HL-60/S4 treated with retinoic acid at 250 ng/mL for 4 days and 3 days (cell line): ENCODE data around the gene SPINT2.

Experiments used
- in situ Hi-C: fragments of 300-500 bp; cut with MboI; formaldehyde crosslinking; loops from 2 replicates; pipeline ENCODE4 v1.7.0; 2022; ENCODE audit warnings: low sequenced_read_pairs

Gene SPINT2

GRCh38 chr19:38291855-38292254 is 27.5 kb downstream of the SPINT2 start:
- in situ Hi-C loops = no loop called here

DNA sequence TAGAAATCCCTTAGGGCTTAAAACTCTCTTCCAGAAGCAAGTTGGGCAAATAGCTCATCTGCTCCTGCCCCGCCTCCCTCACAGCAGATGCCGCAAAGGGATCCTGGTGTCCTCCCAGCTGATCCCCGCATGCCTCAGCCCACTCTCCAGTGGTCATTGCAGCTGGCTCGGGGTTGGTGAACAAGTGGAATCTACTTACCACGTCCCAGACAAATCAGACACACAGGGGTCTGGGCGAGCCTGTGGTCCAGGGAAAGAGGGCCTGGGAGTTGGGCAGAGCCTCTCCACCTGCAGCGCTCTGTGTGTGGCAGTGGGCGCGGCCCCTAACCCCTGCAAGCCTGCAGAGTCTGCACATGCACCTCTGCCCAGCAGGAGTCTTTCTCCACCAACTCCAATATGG is 28.9 kb downstream of the SPINT2 start:
- in situ Hi-C loops = no loop called here

DNA sequence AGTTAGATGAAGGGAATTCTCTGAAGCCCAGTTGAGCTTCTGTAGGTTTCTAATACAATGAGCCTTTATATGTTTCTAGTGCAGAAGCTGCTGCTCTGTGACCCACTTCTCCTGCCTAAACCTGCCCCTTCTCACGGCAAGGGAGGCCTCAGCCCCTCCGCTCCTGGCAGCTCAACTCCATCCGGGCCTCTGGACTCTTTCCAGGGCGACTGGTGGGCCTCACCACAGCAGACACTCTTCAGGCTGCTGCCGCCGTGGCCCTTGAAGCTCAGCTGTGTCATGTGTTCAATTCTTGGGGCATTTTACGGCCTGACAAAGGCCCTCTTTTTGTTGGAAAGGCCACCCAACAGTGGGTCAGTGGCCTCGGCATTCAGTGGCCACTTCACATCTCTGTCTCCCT is 29.7 kb downstream of the SPINT2 start:
- in situ Hi-C loops = no loop called here

DNA sequence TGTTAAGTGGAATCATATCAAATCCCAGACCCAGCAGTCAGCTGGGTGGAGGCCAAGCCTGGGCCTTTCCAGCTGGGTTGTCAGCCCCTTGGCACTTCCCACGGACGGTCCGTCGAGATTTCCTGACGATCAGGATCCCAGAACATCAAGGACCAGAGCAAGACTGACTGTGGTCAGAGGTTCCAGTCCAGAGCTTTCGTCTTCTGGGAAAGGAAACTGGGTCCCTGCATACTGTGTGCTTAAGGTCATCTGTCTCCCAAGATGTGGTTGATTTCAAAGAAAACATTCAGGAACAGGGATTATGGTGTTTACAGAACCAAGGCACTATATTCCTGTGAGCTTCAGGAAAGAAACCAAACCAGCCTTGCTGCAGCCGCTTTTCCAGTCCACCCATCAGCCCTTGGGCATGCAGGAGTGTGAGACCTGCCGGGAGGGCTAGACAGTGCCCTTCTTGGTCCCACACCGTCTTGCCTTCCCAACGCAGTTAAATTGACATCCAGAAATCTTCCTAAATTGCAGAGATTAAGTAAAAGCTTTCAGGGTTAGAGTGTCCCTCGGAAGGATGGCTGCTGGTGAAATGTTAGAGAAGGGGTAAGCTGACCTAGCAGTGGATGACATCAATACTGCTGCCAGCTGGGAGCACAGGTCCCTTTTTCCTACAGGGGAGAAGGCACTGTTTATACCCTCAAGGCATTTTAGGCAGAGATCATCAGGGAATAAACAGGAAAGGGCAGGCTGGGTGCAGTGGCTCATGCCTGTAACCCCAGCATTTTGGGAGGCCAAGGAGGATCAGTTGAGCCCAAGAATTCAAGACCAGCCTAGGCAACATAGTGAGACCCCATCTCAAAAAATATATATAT is 34.7 kb downstream of the SPINT2 start:
- in situ Hi-C loops = no loop called here

GRCh38 chr19:38303517-38304351 is 39.4 kb downstream of the SPINT2 start, which contains the start of gene C19orf33:
Gene C19orf33, plus strand, starts transcription at chr19:38304251. Its CDS starts 11 bp downstream, at chr19:38304262.
- in situ Hi-C loops = no loop called here

DNA sequence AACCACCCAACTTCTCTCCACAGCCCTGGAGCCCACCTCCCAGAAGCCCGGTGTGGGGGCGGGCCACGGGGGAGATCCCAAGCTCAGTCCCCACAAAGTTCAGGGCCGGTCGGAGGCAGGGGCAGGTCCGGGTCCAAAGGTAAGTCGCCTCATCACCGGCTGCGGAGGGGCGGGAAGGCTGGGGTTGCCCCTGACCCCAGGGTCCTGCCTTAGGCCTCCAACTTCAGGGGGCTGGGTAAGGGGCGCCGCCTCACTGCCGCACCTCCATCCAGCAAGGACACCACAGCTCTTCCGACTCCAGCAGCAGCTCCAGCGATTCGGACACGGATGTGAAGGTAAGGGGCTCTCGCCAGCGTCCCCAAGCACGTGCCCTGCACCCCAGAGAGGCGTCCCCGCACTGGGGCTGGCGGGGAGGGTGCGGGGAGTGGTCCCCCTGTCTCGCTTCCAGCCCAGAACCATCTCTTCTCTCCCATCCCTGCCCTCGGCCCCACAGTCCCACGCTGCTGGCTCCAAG is 40.0 kb downstream of the SPINT2 start:
- in situ Hi-C loops = no loop called here

DNA sequence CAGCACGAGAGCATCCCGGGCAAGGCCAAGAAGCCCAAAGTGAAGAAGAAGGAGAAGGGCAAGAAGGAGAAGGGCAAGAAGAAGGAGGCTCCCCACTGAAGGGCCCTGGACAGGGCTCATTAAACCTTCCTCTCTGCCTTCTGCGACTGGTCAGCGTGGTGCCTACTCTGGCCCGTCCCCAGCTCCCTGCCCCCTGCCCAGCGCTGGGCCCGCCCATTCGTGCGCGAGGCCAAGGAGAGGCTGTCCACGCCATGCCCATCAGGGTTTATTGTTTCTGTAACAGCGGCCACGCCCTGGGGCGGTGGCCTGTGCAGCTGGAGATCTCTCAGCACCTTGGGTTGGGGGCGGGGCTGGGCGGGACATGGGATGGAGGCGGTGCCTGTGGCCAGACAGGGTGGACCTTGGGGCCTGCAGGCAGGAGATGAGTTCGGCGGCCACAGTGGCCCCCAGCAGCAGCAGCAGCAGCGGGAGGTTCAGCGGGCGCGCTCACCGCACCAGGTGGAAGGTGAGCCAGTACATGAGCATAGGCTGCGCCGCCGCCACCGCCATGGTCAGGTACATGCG is 40.6 kb downstream of the SPINT2 start:
- in situ Hi-C loops = no loop called here

DNA sequence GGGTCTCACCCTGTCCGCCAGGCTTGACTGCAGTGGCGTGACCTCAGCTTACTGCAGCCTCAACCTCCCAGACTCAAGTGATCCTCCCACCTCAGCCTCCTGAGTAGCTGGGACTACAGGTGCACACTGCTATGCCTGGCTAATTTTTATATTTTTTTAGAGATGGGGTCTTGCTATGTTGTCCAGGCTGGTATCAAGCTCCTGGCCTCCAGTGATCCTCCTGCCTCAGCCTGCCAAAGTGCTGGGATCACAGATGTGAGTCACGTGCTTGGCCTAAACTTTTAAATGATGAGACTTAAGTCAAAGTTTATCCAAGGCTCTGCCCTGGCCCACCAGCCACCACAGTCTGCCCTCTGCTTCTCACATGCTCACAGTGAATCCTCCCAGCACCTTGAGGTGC is 41.9 kb downstream of the SPINT2 start:
- in situ Hi-C loops = no loop called here

- in situ Hi-C loops = no loop called here
These were observed 42.7 kb downstream of the SPINT2 start for GRCh38 chr19:38307076-38307475.

DNA sequence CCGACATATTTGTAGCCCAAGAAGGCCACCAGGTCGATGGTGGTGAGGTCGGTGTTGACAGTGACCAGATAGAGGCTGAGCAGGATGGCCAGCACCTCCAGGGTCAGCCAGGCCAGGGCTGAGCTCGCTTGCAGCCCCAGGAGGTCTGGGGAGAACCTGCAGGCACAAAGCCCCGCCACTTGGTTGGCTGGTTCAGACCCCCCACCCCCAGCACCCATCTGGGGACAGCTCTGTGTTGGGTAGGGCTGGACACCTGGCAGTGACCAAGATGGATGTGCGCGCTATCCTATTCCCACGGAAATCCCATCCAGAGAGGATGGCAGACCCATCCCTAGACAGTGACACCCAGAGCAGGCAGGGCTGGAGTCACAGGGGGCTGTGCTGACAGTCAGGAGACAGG is 43.2 kb downstream of the SPINT2 start:
- in situ Hi-C loops = no loop called here

- in situ Hi-C loops = no loop called here
These were observed 43.8 kb downstream of the SPINT2 start for GRCh38 chr19:38308006-38308766.

DNA sequence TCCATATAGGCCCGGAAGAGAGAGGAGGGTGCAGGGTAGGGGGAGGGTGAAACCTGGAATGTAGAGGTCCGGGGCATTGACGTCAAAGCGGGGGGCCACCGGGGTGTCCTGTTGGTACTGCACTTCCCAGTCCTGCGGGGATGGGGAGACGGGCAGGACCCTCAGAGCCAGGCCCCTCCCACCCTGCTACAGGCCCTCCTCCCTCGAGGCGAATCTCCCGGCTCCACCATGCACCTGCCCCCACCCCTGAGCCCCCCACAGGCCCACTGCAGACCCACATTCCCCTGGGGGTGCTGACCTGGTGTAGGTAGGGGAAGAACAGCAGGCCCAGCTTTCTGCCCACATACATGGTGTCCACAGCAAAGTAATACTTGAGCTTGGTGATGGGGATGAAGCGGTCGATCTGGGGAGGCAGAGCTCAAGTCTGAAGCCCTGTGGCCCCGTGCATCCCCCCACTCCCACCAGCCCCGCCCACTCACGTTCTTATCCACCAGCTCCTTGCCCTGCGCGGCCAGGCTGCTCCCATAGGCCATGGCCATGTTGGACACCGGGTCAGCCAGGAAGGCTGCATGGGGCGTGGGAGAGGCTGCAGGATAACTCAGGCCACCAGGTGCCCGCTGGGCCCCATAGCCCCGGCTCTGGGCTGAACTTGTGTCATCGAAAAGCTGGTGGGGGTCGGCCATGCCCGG is 44.7 kb downstream of the SPINT2 start:
- in situ Hi-C loops = no loop called here

DNA sequence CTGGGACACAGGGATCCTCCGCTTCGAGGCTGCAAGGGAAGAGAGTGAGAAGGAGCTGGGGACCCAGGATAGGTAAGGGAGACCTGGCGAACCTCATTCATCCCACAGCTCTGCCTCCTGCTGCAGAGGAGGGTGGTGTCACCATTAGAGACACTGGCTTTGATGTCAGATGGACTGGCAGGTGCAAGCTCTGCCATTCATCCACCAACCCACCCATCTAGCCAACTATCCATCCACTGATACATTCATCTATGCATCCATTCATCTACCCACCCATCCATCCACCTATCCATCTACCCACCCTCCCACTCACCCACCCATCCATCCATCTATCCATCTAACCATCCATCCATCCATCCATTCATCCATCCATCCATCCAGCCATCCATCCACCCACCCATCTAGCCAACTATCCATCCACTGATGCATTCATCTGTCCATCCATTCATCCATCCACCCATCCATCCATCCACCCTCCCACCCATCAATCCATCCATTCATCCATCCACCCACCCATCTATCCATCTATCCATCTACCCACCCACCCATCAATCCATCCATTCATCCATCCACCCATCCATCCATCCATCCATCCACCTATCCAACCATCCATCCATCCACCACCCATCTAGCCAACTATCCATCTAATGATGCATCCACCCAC is 45.4 kb downstream of the SPINT2 start:
- in situ Hi-C loops = no loop called here

DNA sequence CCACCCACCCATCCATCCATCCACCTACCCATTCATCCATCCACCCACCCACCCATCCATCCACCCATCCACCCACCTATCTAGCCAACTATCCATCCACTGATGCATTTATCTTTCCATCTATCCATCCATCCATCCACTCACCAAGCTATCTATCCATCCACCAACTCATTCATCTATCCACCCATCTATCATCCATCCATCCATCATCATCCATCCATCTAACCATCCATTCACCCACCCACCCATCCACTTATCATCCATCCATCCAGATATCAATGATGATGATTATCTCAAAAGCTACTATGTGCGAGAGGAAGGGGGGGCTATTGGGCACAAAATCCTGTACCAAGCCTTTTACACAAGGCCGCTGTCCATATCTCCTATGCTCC is 45.9 kb downstream of the SPINT2 start:
- in situ Hi-C loops = no loop called here

DNA sequence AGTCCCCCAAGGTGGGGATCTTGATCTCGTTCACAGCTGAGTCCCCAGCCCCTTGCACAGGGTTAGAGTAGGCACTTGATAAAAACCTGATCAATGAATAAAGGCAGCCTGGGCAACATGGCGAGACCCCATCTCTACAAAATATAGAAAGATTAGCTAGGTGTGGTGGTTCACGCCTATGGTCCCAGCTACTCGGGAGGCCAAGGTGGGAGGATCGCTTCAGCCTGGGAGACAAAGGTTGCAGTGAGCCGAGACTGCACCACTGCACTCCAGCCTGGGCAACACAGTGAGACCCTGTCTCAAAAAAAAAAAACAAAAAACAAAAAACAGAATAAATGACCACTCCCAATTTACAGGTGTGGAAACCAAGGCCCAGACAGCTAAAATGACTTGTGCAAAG is 46.6 kb downstream of the SPINT2 start:
- in situ Hi-C loops = no loop called here

DNA sequence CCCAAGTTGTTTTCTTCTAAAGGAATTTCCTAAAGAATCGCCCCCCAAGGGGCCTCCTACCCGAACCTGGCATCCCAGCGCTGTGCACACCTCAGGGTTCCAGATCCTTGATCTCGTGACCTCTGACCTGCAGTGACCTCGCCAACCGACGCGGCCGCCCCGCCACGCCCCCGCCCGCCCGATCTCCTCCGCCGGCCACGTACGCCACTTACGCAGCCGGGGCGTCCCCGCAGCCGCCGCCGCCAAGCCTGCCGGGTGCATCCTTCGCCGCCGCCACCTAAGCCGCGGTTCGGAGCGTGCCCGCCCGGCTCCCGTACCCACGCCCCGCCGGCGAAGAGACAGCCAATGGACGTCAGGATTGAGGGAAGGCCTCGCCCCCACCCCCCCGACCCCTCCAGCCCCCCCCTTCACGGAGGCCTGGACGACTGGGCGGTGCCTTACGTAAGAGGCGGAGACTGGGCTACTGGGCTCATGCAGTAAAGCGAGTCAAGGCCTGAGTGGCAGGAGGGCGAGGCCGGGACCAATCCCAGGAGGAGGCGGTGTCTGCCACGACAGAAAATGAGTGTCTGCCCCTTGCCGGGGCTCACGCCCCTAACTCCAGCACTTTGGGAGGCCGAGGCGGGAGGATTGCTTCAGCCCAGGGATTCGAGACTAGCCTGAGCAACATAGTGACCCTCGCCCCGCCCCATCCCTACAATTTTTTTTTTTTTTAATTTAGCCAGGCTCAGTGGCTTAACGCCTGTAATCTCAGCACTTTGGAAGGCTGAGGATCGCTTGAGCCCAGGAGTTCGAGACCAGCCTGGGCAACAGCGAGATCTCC is 51.5 kb downstream of the SPINT2 start, which contains the start of gene YIF1B:
YIF1B (minus strand) TSS at position 291 of the 820 bp plus-strand sequence; CDS start at position 261, 30 bp downstream.
- in situ Hi-C loops = no loop called here

DNA sequence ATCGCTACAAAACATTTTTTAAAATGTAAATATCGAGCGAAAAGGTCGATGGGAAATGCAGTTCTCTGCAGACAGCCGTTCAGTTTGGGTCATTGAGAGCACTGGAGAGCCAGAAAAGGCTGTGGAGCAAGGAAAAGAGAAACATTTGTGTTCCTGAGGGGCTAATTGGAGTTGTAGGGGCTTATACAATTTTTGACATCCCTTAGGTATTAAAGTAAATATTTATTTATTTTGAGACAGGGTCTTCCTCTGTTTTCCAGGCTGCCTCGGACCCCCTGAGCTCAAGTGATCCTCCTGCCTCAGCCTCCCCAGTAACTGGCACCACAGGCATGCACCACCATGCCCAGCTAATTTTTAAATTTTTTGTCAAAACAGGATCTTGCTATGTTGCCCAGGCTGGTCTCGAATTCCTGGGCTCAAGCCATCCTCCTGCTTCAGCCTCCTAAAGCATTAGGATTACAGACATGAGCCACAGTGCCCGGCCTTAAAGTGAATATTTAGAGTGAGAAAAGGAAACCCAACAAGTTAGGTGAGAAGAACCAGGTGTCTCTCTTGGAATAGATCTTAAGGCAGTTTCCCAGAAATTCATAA is 52.2 kb downstream of the SPINT2 start:
- in situ Hi-C loops = no loop called here

- in situ Hi-C loops = no loop called here
These were observed 52.8 kb downstream of the SPINT2 start for GRCh38 chr19:38317104-38317612.
